HG03378 (cell line): ENCODE data around the gene HS3ST4.
"Not testable (repeated sequence)": the region's sequence is repeated elsewhere in the genome, so short reads cannot be mapped to it uniquely, and the experiment has no call there.

Experiments used
- ATAC-seq: cut with Tn5 transposase; IDR thresholded peaks from one replicate; pipeline ENCODE4 v1.9.1; 2021; ENCODE audit warnings: mild to moderate bottlenecking, moderate library complexity; ENCODE audit not compliant: unreplicated experiment

Gene HS3ST4

GRCh38 chr16:26078716-26079355 is 387.1 kb downstream of the HS3ST4 start:
- ATAC-seq = no peak

DNA sequence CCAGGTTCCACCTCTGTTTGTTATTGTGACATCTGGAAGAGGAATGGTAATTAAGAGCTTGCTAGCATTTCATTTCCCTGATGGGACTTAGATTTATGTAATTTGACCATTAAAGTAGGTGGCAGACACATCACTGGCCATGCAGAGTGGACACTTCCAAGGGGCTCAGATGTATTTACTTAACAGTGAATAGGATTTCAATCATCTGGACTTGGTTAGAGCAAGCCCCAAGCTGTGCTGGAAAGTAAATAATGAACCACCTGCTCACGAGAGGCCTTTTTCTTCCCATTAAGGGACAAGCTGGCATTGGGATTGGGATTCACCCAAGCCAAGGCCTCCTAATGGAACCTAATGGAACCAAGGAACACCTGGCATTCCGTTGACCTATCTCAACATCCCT is 395.3 kb downstream of the HS3ST4 start:
- no peak for ATAC-seq

DNA sequence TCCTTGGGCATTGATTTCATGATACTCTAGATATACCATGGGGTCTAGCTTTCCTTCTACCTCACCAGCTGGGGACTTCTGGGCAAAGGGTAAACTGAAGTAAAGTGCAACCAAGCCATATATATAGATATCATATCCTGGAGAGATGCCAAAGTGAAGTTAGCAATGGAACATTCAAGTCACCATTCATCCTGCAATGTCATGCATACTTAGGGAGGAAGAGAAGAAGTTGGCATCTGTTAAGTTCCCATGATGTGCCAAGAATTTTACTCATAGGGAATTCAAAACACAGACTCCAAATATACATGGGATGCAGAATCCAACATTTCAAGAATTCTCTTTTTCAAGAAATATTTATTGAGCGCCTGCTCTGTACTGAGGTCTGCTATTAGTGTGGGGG is 399.8 kb downstream of the HS3ST4 start:
- no peak for ATAC-seq

DNA sequence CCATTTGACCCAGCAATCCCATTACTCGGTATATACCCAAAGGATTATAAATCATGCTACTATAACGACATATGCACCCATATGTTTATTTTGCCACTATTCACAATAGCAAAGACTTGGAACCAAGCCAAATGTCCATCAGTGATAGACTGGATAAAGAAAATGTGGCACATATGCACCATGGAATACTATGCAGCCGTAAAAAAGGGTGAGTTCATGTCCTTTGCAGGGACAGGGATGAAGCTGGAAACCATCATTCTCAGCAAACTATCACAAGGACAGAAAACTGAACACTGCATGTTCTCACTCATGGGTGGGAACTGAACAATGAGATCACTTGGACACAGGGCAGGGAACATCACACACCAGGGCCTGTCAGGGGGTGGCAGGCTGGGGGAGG is 406.4 kb downstream of the HS3ST4 start:
- ATAC-seq = not testable (repeated sequence)

DNA sequence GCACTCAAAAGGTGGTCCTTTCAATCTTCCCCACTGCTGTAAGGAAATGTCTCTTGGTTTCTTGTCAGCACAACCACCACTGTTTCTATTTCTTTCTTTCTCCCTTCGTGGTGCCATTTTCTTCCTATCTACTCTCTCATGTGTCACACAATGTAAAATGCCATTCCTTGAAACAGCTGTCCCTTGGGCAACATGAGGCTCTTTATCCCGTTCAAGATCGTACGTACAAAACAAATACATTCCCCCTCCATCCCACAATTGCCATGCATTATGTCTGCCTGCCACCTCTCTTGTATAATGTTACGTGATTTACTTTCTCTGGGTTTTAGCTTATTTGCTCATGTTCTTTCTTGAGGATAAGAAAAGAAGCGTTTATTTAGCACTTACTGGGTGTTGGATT is 410.6 kb downstream of the HS3ST4 start:
- no peak for ATAC-seq

DNA sequence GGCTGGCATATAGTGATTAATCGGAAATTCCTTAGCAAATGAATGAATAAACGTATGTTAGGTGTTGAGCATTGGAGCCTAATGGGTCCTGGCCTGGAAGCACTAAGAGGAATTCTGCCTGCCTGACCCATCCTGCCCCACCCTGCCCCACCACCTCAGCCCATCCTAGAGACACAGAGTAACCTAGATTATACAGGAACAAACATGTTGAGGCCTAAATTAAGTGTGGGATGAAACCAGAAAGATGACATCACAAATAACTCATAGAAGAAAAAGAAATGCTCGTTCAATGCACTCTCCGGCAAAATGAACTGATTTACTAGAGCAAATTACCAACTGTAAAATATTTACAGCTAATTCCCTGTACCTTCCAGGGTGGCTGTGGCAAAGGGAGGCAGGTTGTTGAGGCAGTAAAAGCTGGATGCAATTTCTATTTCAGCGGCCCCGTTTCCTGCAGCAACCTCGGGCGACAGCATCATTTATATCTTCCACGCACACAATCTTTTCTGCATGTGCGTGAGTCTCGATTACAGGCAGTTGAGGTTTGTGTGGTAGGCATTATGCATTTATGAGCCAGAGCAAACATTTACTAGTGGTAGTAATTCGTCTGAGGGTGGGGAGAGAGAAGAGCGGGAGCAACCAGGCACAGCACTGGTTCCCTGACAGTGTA is 417.2 kb downstream of the HS3ST4 start:
- no peak for ATAC-seq

DNA sequence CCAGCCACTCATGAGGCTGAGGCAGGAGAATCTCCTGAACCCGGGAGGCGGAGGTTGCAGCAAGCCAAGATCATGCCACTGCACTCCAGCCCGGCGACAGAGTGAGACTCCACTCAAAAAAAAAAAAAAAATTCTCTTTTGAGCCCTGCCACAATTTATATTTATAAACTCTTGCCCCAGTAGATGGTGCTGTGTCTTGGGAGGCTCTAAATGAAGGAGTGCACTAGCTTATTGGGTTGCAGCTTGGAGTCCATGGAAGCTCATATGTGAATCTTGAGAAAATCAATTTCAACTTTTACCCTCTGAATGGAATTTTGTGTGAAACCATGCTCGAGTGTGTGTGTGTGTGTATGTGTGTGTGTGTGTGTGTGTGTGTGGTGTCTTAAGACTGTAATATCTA is 420.1 kb downstream of the HS3ST4 start:
- ATAC-seq = no peak

DNA sequence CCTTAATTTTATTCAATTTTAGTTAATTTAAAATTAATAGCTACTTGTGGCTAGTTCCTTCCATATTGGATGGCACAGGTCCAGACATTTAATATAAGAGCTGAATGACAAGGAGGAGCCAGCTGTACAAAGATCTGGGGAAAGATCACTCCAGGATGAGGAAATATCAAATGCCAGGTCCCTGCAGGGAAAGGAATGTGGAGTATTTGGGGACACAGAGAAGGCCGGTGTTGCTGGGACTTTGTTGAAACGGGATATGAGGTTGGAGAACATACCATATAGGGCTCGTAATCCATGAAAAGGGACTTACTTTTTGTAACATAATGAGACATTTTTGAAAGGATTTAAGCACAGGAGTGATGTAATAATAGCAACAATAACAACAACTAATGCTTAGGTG is 426.8 kb downstream of the HS3ST4 start:
- no peak for ATAC-seq

DNA sequence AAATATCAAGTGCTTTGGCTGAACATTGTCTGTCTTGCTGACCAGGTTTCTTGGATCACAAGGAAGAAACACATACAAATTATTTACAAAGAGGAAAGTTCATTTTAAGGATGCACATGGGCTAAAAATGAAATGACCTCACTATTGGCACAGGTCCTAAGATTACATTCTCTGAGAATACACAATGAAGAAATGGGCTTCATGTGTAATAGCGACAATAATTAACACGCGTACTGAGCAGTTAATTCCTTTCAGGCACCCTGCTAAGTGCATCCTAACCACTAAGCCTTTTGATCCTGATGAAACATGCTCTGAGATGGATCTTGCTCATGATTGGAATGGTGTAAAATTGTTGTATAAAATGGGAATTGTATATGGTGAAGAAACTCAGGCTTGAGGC is 429.0 kb downstream of the HS3ST4 start:
- ATAC-seq = no peak

GRCh38 chr16:26128296-26128695 is 436.5 kb downstream of the HS3ST4 start:
- ATAC-seq = no peak

DNA sequence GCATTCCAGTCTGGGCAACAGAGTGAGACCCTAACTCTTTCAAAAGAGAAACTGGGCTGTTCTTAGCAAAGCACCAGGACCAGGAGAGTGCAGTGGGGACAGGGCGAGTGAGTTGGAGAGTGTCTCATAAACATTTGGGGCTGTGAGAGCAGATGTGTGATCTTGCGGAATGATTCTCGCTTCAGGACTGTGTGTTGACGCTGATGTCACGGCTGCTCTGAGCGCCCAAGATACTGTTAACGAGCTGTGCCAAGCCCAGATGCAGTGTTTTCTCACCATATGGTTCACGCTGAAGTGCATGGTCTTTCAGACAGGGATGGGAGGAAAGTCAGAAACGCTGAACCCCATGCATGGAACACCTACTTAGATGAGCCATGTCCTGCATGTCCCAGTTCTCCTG is 438.2 kb downstream of the HS3ST4 start:
- no peak for ATAC-seq

- no peak for ATAC-seq
These were observed 441.8 kb downstream of the HS3ST4 start for GRCh38 chr16:26133416-26134093.

DNA sequence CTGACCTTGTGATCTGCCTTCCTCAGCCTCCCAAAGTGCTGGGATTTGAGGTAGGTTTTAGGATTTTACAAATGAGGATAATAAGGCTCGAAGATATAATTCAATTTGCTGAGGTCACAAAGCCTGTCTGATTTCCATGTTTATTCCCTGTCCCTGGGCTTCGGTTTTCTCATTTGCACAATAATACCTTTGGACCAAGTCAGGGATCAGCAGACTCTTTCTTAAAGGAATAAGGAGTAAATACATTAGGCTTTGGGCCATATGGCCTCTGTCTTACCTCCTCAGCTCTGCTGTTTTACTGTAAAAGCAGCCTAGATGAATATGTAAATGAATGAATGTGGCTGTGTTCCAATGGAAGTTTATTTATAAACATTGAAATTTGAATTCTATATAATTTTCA is 442.8 kb downstream of the HS3ST4 start:
- ATAC-seq = no peak

DNA sequence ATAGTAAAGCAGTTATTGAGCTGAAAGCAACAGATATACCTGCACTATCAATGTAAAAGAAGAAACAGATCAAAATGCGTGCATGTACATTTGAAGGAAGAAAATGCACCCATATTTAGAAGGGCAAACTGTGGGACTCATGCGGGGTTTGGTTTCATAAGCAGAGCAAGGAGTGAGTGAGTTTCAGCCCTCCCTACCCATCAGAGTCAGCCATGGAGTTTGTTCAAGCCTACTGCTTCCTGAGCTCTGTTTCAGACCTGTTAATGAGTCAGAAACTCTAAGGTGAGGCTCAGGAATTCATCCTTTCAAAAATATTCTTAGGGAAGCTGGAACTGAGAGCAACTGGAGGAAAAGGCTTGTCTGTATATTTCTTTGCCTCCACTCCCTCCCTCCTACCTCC is 446.2 kb downstream of the HS3ST4 start:
- ATAC-seq = no peak

DNA sequence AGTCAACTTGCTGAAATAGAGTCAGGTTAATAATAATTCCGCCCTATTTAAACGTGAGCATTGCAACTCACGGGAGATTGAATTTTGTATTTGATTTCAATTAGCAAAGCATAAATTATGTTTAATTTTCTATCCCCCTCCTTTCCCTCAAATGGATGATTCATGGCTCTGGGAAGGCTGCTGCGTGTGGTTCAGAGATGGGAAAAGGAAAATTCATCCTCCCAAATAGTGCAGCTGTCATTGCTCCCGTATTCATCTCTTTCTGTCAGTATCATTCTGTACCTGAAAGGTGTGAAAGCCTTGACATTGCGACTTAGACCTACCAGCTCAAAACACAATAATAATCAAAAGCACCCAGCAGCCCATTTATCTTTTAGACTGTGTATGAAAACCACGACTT is 447.3 kb downstream of the HS3ST4 start:
- ATAC-seq = no peak

DNA sequence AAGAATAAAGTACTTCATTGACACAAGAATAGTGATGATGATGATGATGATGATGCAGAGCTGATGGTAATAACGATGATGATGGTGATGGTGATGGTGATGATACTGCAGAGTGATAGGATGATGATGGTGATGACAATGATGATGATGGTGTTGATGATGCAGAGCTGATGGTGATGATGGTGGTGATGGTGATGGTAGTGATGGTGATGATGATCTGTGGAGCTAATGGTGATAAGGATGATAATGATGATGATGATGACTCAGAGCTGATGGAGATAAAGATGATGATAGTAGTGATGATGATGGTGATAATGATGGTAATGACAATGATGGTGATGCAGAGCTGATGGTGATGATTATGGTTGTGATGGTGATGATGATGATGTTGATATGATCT is 448.1 kb downstream of the HS3ST4 start:
- ATAC-seq = no peak

DNA sequence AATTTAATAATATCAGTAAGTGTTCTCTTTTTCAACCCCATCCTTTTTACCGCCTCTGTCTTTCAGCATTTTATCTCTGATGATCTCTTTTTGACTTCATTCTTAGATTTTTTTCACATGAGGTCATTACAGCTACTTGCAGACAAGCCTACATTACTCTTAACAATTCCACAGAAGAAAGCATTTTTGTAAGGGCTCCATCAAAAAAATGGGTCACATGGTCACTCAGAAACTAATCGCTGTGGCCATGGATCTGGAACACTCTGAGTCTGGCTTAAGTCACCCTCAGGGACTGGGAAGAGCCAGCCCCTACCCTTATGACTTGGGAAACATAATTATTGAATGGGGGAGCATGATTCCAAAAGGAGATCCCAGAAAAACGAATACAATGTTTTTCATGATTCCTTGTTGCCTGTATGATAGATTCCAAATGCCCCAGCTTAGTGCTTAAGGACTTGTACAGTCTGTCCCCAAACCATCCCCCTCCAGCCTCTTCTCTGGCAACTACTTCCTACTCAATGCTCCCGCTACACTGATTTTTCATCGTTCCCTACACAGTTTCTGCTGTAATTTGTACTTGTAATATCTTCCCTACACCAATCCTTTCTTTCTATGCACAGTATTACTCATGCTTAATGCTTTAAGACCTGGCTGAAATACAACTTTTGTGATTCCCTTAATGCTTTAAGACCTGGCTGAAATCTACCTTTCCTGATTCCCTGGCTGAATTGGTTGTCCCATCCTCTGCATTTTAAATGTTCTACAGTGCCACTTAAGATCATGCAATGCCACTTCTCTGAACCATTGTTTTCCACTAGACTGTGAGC is 457.8 kb downstream of the HS3ST4 start:
- no peak for ATAC-seq

- ATAC-seq = no peak
These were observed 463.5 kb downstream of the HS3ST4 start for GRCh38 chr16:26155221-26155620.

- ATAC-seq = no peak
These were observed 465.6 kb downstream of the HS3ST4 start for GRCh38 chr16:26157319-26157718.

DNA sequence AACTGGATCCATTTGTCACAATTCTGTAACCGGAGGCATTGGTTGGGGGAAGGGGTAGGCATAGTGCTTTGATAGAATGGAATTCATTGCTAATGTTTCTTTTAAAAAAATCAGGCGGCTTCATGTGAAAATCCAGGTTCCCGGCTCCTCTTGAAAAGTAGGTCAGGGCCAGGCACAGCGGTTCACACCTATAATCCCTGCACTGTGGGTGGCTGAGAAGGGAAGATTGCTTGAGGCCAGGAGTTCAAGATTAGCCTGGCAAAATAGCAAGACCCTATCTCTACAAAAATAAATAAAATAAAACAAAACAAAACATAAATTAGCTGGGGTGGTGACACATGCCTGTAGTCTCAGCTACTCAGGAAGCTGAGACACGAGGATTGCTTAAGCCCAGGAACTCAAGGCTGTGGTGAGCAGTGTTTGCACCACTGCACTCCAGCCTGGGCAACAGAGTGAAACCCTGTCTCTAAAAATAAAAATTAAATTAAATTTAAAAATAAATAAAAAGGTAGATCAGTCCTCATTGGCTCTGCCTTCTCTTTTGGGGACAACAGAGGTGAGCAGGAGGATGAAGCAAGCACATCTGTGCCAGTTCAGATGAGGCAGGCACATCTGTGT is 466.5 kb downstream of the HS3ST4 start:
- ATAC-seq = no peak
